ENCODE results near the gene HES5.

GRCh38 chr1:2486558-2486957 is 43.5 kb downstream of the HES5 start:
- TF ChIP-seq CTCF (IDR thresholded peaks at IDR 0.05) (no peak), POLR2A (IDR thresholded peaks at IDR 0.05) (no peak)
